Calu3 (cell line): ENCODE measurements around the gene TRIM63. TPM values are rescaled to one million over a fixed set of nuclear protein-coding genes. Genes with fewer than 3 reads are reported as not detected.

Source experiments
- BruUV-seq: library from RNA; stranded (reverse); fragments of 400-500 nt; replicated peaks from 2 replicates; lab custom pipeline; 2021; lab: Mats Ljungman, UMichigan
- CTCF ChIA-PET: fragments of 300-600 bp; sonication (Branson Sonifier 250); formaldehyde crosslinking; loops from one replicate; lab custom pipeline; 2022; ENCODE audit warnings: antibody characterized with exemption; lab: Charles Lee
- DNase-seq: peaks from one replicate; pipeline ENCODE4 v3.0.0; 2022
- H3K27ac Mint-ChIP-seq: one replicate; pipeline ENCODE4 v1.8.0; 2022; ENCODE audit warnings: mixed read lengths; ENCODE audit not compliant: unreplicated experiment
- H3K27me3 Mint-ChIP-seq: one replicate; pipeline ENCODE4 v1.8.0; 2022; ENCODE audit warnings: mixed read lengths; ENCODE audit not compliant: unreplicated experiment
- H3K36me3 Mint-ChIP-seq: one replicate; pipeline ENCODE4 v1.8.0; 2022; ENCODE audit warnings: mild to moderate bottlenecking, moderate library complexity, mixed read lengths; ENCODE audit not compliant: insufficient read depth, unreplicated experiment
- H3K4me1 Mint-ChIP-seq: one replicate; pipeline ENCODE4 v1.8.0; 2022; ENCODE audit warnings: mild to moderate bottlenecking, low read depth, mixed read lengths; ENCODE audit not compliant: unreplicated experiment
- H3K4me3 Mint-ChIP-seq: one replicate; pipeline ENCODE4 v1.8.0; 2022; ENCODE audit warnings: mild to moderate bottlenecking, low read depth, moderate library complexity, mixed read lengths; ENCODE audit not compliant: unreplicated experiment
- H3K9me3 Mint-ChIP-seq: one replicate; pipeline ENCODE4 v1.8.0; 2022; ENCODE audit warnings: low read depth, mixed read lengths; ENCODE audit not compliant: unreplicated experiment
- intact Hi-C: fragments of 100-400 bp; cut with micrococcal nuclease; formaldehyde crosslinking; loops from one replicate; pipeline ENCODE4 v1.10.0; 2022; ENCODE audit not compliant: unreplicated experiment
- total RNA-seq: library from RNA; stranded (reverse); gene quantifications from 2 replicates; pipeline ENCODE4 v1.2.3, GENCODE V29; 2022
- TF ChIP-seq, protein P1 (sequence below): fragments of 200-600 bp; IDR thresholded peaks from one replicate; pipeline ENCODE4 v1.8.0; 2022; ENCODE audit warnings: antibody characterized with exemption; ENCODE audit not compliant: unreplicated experiment

The TRIM63 gene
- total RNA-seq, 1 experiment from 2014 or later, result not detected

DNA sequence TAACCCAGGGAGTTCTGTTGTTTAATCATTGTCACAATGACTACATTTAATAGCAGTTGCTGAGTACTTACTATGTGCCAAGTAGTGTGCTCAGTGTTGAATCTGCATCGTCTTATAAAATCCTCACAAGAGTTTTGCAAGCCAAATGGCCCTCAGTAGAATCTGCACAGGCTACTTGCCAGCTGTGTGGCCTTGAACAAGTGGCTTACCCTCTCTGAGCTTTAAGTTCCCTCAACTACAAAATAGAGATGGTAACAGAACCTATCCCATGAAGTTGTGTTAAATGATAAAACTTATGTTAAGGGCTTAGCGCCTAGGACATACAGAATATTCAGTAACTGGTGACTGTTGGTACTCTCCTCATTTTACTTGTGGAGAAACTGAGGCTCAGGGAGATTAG is 12.4 kb downstream of the TRIM63 start:
- DNase-seq, result no peak
- BruUV-seq, result no TSS peak
- H3K4me1 Mint-ChIP-seq, result no peaks in the 10 kb centered on the region
- no peak overlapping the region for H3K4me3 Mint-ChIP-seq
- TF ChIP-seq, protein P1, sequence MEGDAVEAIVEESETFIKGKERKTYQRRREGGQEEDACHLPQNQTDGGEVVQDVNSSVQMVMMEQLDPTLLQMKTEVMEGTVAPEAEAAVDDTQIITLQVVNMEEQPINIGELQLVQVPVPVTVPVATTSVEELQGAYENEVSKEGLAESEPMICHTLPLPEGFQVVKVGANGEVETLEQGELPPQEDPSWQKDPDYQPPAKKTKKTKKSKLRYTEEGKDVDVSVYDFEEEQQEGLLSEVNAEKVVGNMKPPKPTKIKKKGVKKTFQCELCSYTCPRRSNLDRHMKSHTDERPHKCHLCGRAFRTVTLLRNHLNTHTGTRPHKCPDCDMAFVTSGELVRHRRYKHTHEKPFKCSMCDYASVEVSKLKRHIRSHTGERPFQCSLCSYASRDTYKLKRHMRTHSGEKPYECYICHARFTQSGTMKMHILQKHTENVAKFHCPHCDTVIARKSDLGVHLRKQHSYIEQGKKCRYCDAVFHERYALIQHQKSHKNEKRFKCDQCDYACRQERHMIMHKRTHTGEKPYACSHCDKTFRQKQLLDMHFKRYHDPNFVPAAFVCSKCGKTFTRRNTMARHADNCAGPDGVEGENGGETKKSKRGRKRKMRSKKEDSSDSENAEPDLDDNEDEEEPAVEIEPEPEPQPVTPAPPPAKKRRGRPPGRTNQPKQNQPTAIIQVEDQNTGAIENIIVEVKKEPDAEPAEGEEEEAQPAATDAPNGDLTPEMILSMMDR, result no peak
- H3K9me3 Mint-ChIP-seq, result no peaks in the 10 kb centered on the region
- H3K27me3 Mint-ChIP-seq, result peaks cover 31% of the 10 kb centered on the region
- CTCF ChIA-PET, result no interaction called here
- H3K27ac Mint-ChIP-seq, result no peak overlapping the region
- intact Hi-C loops, result no loop called here
- H3K36me3 Mint-ChIP-seq, result no peaks in the 10 kb centered on the region

DNA sequence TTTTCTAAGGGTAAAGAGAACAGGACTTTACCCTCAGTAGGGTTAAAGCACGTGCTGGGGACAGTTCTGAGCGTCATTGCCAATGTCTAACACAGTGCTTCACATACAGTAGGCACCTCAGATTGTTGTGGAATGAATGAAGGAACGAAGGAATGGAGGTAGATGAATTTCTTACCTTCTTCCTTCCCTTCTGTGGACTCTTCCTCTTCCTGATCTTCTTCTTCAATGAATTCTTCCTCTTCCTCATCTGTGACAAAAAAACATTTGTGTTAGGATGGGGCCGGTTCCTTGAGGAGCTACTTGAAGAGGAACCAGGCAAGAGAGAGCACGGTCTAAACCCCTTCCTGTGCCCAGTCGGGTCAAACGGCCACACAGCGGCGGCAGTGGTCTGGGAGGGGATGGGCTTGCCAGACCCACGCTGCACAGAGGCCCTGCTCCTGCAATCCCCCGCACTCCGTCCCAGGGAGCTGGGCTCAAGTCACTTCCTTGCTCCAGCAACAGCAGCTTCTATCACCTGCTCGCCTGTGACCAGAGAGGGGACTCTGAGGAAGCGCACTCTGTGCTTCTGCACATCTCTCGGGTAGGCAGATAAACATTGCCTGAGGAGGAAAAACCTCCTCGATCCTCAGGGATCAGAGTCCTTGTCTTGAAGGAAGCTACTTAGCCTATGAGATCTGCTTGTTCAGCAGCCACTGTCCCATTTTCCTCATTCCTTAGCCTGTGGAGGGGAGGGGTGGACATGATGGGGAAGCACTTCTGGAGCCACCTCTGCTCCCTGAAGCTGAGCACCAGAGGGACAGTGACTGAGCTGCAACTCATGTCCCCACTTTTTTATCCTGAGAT is 13.5 kb downstream of the TRIM63 start:
- peaks cover 31% of the 10 kb centered on the region for H3K27me3 Mint-ChIP-seq
- TF ChIP-seq, protein P1, result no peak
- H3K4me1 Mint-ChIP-seq, result no peaks in the 10 kb centered on the region
- H3K27ac Mint-ChIP-seq, result no peak overlapping the region
- BruUV-seq, result no TSS peak
- no peaks in the 10 kb centered on the region for H3K9me3 Mint-ChIP-seq
- no peak overlapping the region for H3K4me3 Mint-ChIP-seq
- intact Hi-C loops, result no loop called here
- no peaks in the 10 kb centered on the region for H3K36me3 Mint-ChIP-seq
- DNase-seq, result no peak
- CTCF ChIA-PET, result interaction anchor here (0.7 kb wide), 1 partner anchor 19 kb away, joined by 3 read pairs; no protein-coding TSS in a partner anchor

DNA sequence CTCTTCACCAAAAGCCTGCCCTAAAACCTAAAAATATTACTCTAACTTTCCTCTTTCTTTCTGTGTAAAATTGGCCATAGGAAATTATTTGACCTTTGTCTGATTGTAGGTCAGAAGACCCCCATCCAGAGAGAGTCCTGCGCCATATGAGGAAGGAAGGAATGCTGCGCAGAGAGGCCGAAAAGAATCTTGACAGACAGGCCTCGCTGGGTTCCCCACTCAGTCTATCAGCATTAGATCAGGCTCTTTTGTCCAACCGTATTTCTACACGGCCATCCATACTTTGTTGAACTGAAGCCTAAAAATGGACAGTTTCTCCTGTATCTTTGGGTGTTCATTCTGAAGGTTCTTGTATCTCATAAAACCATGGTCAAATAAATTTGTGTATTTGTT is 17.2 kb downstream of the TRIM63 start:
- no peak for DNase-seq
- intact Hi-C loops, result no loop called here
- H3K27ac Mint-ChIP-seq, result no peak overlapping the region
- H3K4me3 Mint-ChIP-seq, result no peak overlapping the region
- CTCF ChIA-PET, result no interaction called here
- TF ChIP-seq, protein P1, result no peak
- peaks cover 42% of the 10 kb centered on the region for H3K27me3 Mint-ChIP-seq
- H3K9me3 Mint-ChIP-seq, result no peaks in the 10 kb centered on the region
- no peaks in the 10 kb centered on the region for H3K4me1 Mint-ChIP-seq
- no TSS peak for BruUV-seq
- no peaks in the 10 kb centered on the region for H3K36me3 Mint-ChIP-seq

DNA sequence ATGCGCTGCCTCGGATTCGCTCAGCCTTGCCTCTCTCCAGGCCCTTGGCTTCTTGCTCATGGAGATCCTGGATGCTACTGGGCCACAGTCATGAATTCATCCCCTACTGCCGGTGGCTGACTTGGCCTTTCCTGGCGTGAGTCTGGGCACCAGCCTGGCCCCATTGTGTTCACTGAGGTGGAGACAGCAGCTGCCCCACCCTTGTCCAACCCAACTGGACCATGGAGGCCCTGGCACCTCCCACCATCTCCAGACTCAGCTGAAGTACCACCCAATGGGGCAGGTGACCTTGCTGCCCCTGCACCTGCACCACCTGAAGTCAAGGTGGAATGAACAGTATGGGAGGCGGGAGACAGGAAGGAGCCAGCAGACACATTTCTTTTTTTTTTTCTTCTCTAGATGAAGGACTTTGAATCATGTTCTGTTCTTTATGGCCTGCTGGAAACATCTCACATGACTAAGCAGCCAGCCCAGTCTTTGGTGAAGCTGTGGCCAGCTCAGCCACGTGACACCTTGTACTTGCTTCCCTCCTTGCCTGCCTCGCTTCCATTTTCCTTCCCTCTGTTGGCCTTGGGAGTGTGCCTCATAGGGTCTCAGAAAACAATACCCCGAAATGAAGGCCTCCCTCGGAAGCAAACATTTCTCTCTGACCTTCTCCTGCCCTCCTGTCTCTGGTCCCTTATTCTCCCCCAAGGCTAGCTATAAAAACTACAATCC is 17.7 kb downstream of the TRIM63 start:
- Mint-ChIP-seq H3K4me1 (no peaks in the 10 kb centered on the region), H3K9me3 (no peaks in the 10 kb centered on the region), H3K36me3 (no peaks in the 10 kb centered on the region), H3K4me3 (no peak overlapping the region), H3K27me3 (peaks cover 48% of the 10 kb centered on the region), H3K27ac (no peak overlapping the region)
- TF ChIP-seq, protein P1, result no peak
- no peak for DNase-seq
- BruUV-seq, result no TSS peak
- CTCF ChIA-PET, result no interaction called here
- intact Hi-C loops, result no loop called here
